SU-DHL-6 (cell line): ENCODE measurements around the gene SHCBP1L.

Source experiments
- CTCF ChIP-seq: fragments of 200-600 bp; sonication (generic); IDR thresholded peaks from one replicate; pipeline ENCODE4 v1.5.1; 2017; ENCODE audit warnings: antibody characterized with exemption, mild to moderate bottlenecking, low read length, moderate library complexity; ENCODE audit not compliant: insufficient read depth, poor library complexity, severe bottlenecking
- EZH2phosphoT487 ChIP-seq: fragments of 200-600 bp; sonication (generic), shearing (Covaris generic); conservative IDR thresholded peaks from 2 replicates; pipeline ENCODE4 v1.6.1; 2018; ENCODE audit warnings: mild to moderate bottlenecking, antibody characterized with exemption, low read length, moderate library complexity, mixed read lengths

GRCh38 chr1:182957902-182958395, 5.0 kb upstream of the SHCBP1L start:
- TF ChIP-seq EZH2phosphoT487 (no peak), CTCF (no peak)
